IPS-NIHi7 (cell line): Measurements from ENCODE around the gene AP1S1.
"Not testable (repeated sequence)": the region's sequence is repeated elsewhere in the genome, so short reads cannot be mapped to it uniquely, and the experiment has no call there.

Experiments
- DNase-seq: peaks from one replicate; pipeline ENCODE4 v3.0.0; 2012; ENCODE audit warnings: mixed read lengths; ENCODE audit errors: extremely low spot score

The AP1S1 gene

GRCh38 chr7:101124376-101125056, 29.8 kb upstream of the AP1S1 start:
- DNase-seq = no peak

- no peak for DNase-seq
These were observed 28.2 kb upstream of the AP1S1 start for GRCh38 chr7:101125989-101126650.

GRCh38 chr7:101126651-101127459, 27.4 kb upstream of the AP1S1 start, which contains the start of gene SERPINE1:
TSS of gene SERPINE1 (plus strand) at chr7:101127104. CDS start at chr7:101128394, 1,290 bp downstream.
- peak; percentile 76 for DNase-seq

GRCh38 chr7:101127460-101128039, 26.7 kb upstream of the AP1S1 start:
- DNase-seq = no peak

GRCh38 chr7:101128040-101128834, 26.0 kb upstream of the AP1S1 start:
- no peak for DNase-seq

- no peak for DNase-seq
These were observed 24.6 kb upstream of the AP1S1 start for GRCh38 chr7:101129603-101130117.

GRCh38 chr7:101132626-101133600, 21.4 kb upstream of the AP1S1 start:
- not testable (repeated sequence) for DNase-seq

- DNase-seq = no peak
These were observed 20.5 kb upstream of the AP1S1 start for GRCh38 chr7:101133621-101134398.

- no peak for DNase-seq
These were observed 19.8 kb upstream of the AP1S1 start for GRCh38 chr7:101134399-101134980.

- no peak for DNase-seq
These were observed 16.5 kb upstream of the AP1S1 start for GRCh38 chr7:101137651-101138212.

GRCh38 chr7:101138213-101138870, 15.9 kb upstream of the AP1S1 start:
- DNase-seq = peak; percentile 78

- no peak for DNase-seq
These were observed 14.0 kb upstream of the AP1S1 start for GRCh38 chr7:101140339-101140699.

GRCh38 chr7:101140746-101141382, 13.4 kb upstream of the AP1S1 start:
- DNase-seq = no peak

- DNase-seq = no peak
These were observed 2.2 kb upstream of the AP1S1 start for GRCh38 chr7:101151908-101152651.

- DNase-seq = no peak
These were observed 422 bp downstream of the AP1S1 start for GRCh38 chr7:101154693-101155102.

GRCh38 chr7:101155303-101155702, 1.0 kb downstream of the AP1S1 start:
- DNase-seq = no peak

- DNase-seq = no peak
These were observed 2.0 kb downstream of the AP1S1 start for GRCh38 chr7:101156277-101156676.
